HG03066 (cell line): ENCODE results near the gene LCLAT1.

Source experiments
- ATAC-seq: cut with Tn5 transposase; IDR thresholded peaks from one replicate; pipeline ENCODE4 v1.9.1; 2021; ENCODE audit warnings: low read depth; ENCODE audit not compliant: unreplicated experiment

Gene LCLAT1

DNA sequence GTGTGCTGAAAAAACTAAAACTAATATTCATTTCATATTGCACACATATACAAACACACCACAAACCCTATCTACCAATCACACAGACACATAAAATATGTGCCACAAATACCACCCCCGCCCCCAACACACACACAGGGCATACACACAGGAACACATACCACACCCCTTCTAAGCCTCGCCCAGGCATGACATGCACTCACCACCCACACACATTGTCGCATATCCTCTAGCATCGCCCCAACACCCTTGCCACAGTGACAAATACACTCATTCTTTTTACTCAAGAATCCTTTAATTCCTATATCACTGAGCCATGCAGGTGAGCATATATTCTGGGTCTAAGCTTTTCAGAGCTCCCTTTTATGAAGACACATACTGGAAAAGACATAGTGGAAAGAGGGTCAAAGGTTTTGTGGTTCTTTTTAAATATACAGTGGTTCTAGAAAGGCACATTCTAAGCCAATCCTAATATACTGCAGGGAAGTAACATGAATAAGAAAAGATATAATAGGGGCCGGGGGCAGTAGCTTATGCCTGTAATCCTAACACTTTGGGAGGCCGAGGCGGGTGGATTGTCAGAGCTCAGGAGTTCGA, 24.5 kb upstream of the LCLAT1 start:
- peak; percentile 61 for ATAC-seq

DNA sequence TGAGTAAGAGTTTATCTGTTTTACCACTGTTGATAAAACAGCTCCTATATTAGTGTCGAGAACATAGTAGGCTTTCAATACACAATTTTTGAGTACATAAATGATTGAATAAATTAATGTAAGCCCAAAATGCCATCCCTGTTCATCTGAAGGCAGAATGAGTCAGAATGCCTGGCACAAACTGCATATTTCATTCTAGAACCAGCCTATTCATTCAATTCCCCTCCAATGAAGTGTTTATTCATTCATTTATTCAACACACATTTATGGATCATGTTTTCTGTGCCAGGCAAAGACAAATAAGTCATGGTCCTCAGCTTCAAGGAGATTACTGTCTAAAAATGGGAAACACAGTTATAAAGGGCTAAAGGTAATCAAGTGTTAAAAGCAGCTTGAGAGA, 22.8 kb upstream of the LCLAT1 start:
- no peak for ATAC-seq

DNA sequence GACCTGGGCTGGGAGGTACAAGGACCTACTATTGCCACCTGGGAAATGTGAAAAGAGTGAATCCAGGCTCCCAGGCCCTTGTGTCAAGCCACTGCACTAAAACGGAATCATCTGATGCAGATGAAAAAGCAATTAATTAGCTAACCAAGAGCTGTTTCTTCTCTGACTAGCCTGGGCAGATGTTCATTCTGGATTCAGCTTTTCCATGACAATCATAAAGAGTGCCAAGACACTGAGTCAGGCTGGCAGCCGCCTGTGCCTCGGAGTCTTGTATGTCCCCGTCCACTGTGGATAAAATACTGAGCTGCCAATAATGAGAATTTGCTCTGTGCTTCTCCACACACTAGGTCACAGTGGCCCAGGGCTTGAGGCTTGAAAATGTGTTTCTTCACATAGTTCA, 21.7 kb upstream of the LCLAT1 start:
- no peak for ATAC-seq

- no peak for ATAC-seq
These were observed 19.3 kb upstream of the LCLAT1 start for GRCh38 chr2:30427606-30428347.

DNA sequence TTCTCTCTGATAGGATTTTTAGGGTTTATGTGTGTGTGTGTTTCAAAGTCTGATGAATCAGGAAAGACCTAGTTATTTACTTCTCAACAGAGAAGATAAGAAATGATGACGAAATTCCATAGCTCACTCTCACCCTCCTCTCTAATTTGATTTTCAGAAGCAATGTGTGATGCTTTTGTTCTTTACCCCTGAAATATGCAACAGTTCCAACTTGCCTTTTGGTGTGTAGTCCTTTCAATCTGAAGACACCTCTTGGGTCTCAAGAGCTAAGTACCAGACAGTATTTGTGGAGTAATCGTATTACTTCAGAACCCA, 18.7 kb upstream of the LCLAT1 start:
- no peak for ATAC-seq

DNA sequence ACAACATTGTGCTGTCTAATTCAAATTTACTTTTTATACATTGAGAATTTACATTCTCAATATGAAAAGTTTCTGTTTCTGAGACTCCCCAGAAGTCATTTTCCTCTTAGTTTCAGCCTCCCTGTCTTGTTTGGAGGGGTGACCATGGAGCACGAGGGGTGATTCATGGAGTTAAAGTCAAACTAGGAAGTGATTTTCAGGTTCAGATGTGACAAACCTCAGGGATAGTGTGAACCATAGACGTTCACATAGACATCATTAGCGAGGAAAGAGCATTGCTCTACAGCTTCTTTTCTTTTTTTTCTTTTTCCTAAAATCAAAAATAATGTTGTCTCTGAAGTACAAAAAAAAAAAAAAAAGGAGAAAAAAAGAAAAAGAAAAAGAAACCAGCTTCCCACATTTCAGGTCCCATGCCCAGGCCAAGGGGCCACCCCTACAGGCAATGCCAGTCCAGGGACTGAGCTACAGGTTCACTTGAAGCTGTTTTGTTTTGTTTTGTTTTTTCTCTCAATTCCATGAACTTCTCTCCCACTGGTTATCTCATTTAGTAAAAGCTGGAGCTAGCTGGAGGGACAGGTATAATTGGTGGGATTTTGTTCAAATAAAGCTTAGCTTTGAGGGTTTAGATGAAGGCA, 18.1 kb upstream of the LCLAT1 start:
- no peak for ATAC-seq

- no peak for ATAC-seq
These were observed 13.3 kb upstream of the LCLAT1 start for GRCh38 chr2:30433541-30434299.

- no peak for ATAC-seq
These were observed 12.3 kb upstream of the LCLAT1 start for GRCh38 chr2:30434708-30435107.

DNA sequence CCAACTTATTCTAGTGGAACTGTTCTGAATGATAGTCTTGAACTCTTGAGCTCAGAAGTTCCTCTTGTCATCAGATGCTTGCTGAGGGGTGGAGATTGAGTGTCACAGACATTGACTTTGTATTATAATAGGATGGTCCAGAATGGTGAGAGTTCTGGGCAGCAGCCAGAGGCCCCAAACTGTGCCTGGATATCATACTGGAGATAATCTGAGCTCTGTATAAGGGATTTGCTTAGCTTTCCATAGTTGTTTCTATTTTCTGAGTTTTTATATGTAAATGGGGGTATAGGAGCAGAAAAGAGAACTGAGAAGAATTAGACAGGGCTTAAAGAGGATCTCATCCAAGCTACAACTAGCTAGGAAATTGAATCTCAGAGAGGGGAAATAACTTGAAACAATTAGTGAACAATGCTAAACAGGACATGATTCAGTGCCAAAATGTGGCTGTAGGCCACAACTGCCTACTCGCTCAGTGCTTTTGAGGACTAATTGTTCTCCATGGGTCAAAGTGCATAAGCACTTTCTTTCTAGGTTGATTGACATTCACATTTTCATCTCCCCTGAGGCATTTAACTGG, 10.1 kb upstream of the LCLAT1 start:
- ATAC-seq, result no peak

DNA sequence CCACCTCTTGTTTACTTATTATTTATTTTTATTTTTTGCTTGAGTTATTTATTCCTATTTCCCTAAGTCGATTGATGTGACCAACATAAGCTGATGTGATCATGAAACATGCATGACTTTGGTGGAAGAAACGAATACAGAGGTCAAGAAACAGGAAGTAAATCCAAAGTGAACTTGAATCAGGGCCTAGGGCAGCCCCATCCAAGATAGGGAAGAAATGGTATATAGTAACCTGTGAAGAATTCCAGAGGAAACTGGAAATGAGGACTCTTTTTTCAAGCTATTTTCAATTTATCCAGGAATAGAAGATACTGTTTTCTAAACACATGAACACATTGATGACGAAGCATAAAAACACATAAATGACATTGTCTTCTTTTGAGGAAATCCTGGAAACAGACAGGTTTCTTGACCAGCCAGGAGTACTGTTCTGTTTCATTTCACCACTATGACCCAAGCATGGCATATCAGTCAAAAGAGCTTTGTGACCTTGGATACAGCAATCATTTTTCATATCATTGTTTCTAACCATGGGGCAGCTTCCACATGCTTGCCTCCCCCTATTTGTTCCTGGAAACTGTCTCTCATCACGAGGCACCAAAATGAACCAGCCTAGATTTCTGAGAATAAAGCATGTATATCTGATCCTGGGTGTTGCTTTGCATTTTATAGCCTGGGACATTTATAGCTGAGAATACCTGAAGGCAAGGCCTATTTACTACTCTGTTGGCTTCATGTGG, 9.1 kb upstream of the LCLAT1 start:
- no peak for ATAC-seq

GRCh38 chr2:30439296-30439695, 7.8 kb upstream of the LCLAT1 start:
- no peak for ATAC-seq

DNA sequence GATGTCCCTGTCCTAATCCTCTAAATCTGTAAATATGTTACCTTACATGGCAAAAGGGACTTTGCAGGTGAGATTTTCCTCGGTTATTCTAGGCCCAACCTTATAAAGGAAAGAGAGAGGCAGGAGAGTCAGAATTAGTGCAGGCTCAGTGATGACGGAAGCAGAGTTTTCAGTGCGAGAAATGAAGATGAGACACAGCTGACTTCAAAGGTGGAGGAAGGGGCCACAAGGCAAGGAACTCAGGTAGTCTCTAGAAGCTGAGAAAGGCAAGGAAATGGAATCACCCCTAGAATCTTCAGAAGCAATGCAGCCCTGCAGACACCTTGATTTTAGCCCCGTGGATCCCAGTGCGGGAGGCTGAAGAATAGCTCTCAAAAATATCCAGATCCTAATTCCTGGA, 7.2 kb upstream of the LCLAT1 start:
- no peak for ATAC-seq

DNA sequence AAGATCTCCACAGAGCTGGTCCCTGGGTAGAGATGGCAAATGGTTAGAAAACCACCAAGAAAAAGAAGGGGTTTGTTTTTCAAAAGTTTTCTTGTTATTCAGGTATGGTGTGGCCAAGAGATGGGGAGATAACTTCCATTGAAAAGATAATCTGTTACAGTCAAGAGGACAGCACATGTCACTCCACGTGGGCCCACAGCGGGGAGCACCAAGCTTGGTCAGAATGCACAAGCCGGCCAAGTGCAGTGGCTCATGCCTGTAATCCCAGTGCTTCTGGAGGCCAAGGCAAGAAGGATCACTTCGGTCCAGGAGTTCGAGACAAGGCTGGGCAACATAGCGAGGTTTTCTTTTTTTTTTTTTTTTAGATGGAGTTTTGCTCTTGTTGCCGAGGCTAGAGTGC, 6.0 kb upstream of the LCLAT1 start:
- no peak for ATAC-seq

GRCh38 chr2:30443081-30443480, 4.0 kb upstream of the LCLAT1 start:
- ATAC-seq, result no peak

- ATAC-seq, result no peak
These were observed 2.8 kb upstream of the LCLAT1 start for GRCh38 chr2:30444273-30444672.

GRCh38 chr2:30445266-30445821, 1.7 kb upstream of the LCLAT1 start:
- no peak for ATAC-seq

GRCh38 chr2:30446602-30447148, 371 bp upstream of the LCLAT1 start:
- ATAC-seq, result peak; percentile 3

DNA sequence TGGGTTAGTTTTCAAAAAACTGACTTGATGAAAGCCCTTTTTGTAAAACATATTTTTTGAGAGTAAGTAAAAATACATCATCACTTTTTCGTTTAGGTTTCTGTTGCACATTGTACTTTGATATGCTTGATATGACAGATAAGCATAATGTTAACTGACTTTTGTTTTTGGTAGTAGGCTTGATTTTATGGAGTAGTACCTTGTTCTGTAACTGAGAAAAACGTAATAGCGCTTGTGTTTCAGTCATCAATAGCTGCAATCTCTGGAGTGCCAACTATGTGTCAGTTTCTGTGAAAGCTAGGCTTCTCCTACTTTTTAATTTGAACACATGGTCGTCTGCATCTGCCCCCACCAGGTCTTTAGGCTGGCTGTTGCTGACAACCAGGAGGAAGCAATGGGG, 1.3 kb downstream of the LCLAT1 start:
- ATAC-seq, result no peak

DNA sequence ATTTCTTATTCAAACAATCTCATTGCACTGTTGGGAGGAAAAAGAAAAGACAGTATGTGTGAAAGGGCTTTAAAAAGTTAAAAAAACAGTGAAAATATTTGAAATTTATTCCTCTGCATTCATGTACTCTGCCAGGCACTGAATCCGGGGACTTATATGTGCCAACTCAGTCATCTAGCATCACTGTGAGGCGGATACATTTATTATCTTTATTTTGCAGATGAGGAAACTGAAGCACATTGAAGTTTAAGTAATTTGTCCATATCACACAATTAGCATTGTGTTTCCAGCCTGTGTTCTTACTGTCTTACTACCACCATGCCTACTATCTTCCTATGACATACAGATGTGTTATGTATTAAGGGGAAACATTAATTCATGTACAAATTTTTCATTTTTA, 1.8 kb downstream of the LCLAT1 start:
- no peak for ATAC-seq

- ATAC-seq, result no peak
These were observed 3.0 kb downstream of the LCLAT1 start for GRCh38 chr2:30450025-30450424.
